NCI-H146 treated with DMSO at 0.1 percent for 48 hours (cell line): ENCODE data around the gene SNCB.
A peak's percentile ranks its signal among the peaks of the same experiment; 100 is the strongest.

Source experiments
- DNase-seq: peaks from one replicate; lab custom pipeline; 2025; ENCODE audit not compliant: unreplicated experiment; lab: John Stamatoyannopoulos, UW

The SNCB gene

GRCh38 chr5:176629853-176630680 is at the start of gene SNCB, which contains the start of gene EIF4E1B:
Gene SNCB (minus strand): TSS chr5:176630534. CDS start chr5:176629654, 880 bp downstream.
Gene EIF4E1B (plus strand): TSS chr5:176630675. CDS start chr5:176642788, 12,113 bp downstream.
- DNase-seq: peak; percentile 28

- DNase-seq: no peak
Observed at GRCh38 chr5:176679365-176680225, 49.3 kb upstream of the SNCB start.

- DNase-seq: no peak
Observed at GRCh38 chr5:176678584-176678983, 48.2 kb upstream of the SNCB start.

- DNase-seq: no peak
Observed at GRCh38 chr5:176677209-176677939, 47.0 kb upstream of the SNCB start.

GRCh38 chr5:176676361-176676824 is 46.1 kb upstream of the SNCB start:
- DNase-seq: no peak

- no peak for DNase-seq
Observed at GRCh38 chr5:176675676-176676360, 45.5 kb upstream of the SNCB start.

GRCh38 chr5:176674799-176675198 is 44.5 kb upstream of the SNCB start:
- no peak for DNase-seq

GRCh38 chr5:176673651-176674583 is 43.6 kb upstream of the SNCB start:
- no peak for DNase-seq

GRCh38 chr5:176671890-176672747 is 41.8 kb upstream of the SNCB start:
- no peak for DNase-seq

GRCh38 chr5:176671399-176671798 is 41.1 kb upstream of the SNCB start:
- no peak for DNase-seq

GRCh38 chr5:176670449-176670848 is 40.1 kb upstream of the SNCB start:
- no peak for DNase-seq

GRCh38 chr5:176667637-176668036 is 37.3 kb upstream of the SNCB start:
- no peak for DNase-seq

GRCh38 chr5:176665517-176665916 is 35.2 kb upstream of the SNCB start:
- DNase-seq: no peak

GRCh38 chr5:176664886-176665285 is 34.6 kb upstream of the SNCB start:
- DNase-seq: no peak

GRCh38 chr5:176664479-176664878 is 34.1 kb upstream of the SNCB start:
- DNase-seq: no peak

GRCh38 chr5:176663566-176663965 is 33.2 kb upstream of the SNCB start:
- DNase-seq: no peak

GRCh38 chr5:176662371-176663333 is 32.3 kb upstream of the SNCB start:
- DNase-seq: no peak
